AG04450 (cell line): ENCODE results near the gene RAB4B. TPM values are rescaled to one million over a fixed set of nuclear protein-coding genes. Genes with fewer than 3 reads are reported as not detected.
"Not testable (repeated sequence)": the region's sequence is repeated elsewhere in the genome, so short reads cannot be mapped to it uniquely, and the experiment has no call there.

ENCODE experiments used
- CTCF ChIA-PET: fragments of 300-600, 350-600 bp; formaldehyde crosslinking; extraction: SDS; loops from one replicate; lab custom pipeline; 2022; ENCODE audit warnings: antibody characterized with exemption, inconsistent platforms; lab: Charles Lee
- POLR2A ChIA-PET: fragments of 350-600 bp; formaldehyde crosslinking; extraction: SDS; loops from one replicate; lab custom pipeline; 2021; ENCODE audit warnings: antibody characterized with exemption, inconsistent platforms; lab: Yijun Ruan, JAX
- DNase-seq: peaks from one replicate; pipeline ENCODE4 v3.0.0-alpha.2; 2011; ENCODE audit warnings: low read depth, low spot score
- H3K27ac ChIP-seq: one replicate; pipeline ENCODE4 v1.5.1; 2012; ENCODE audit warnings: low read depth, low read length, control low read depth
- H3K27me3 ChIP-seq: one replicate; pipeline ENCODE4 v1.6.0; 2012; ENCODE audit warnings: low read length; ENCODE audit not compliant: control insufficient read depth, insufficient read depth
- H3K4me3 ChIP-seq: 2 replicates; pipeline ENCODE4 v1.5.1; 2011; ENCODE audit warnings: mild to moderate bottlenecking, low read depth, low read length, control low read depth
- H3K9me3 ChIP-seq: 2 replicates; pipeline ENCODE4 v1.5.1; 2012; ENCODE audit warnings: low read length; ENCODE audit not compliant: control insufficient read depth, insufficient read depth
- CTCF ChIP-seq: IDR thresholded peaks from 2 replicates; pipeline ENCODE4 v1.5.1; 2011; ENCODE audit warnings: low read depth, low read length, control low read depth, inconsistent platforms
- polyA minus RNA-seq: library from RNA; depleted of rRNA, polyadenylated mRNA; stranded (reverse); fragments of >200 nt; gene quantifications from 2 replicates; pipeline ENCODE4 v1.2.3, GENCODE V29; 2011; rRNA and poly(A)+ RNA removed
- polyA plus RNA-seq: library from polyadenylated mRNA; depleted of rRNA; stranded (reverse); fragments of >200 nt; gene quantifications from 2 replicates; pipeline ENCODE4 v1.2.3, GENCODE V29; 2011; rRNA removed

Gene RAB4B
- polyA plus RNA-seq, result 14.0 and 16.2 TPM in 2 replicates
- polyA minus RNA-seq, result 6.3 and 12.9 TPM in 2 replicates

GRCh38 chr19:40777937-40778705 lies at the start of gene RAB4B:
TSS of gene RAB4B (plus strand) at chr19:40778247. CDS start at chr19:40778376, 129 bp downstream.
- peak within 1 kb of the TSS; percentile 75 for H3K4me3 ChIP-seq
- CTCF ChIA-PET, result interaction anchor here (0.6 to 3.0 kb wide), 10 partner anchors 20 to 544 kb away, joined by 3 to 20 read pairs (median 4); partner anchors contain the start of genes EGLN2 and ITPKC

GRCh38 chr19:40730065-40730464 lies 48.0 kb upstream of the RAB4B start:
- H3K9me3 ChIP-seq, H3K27me3 ChIP-seq, H3K4me3 ChIP-seq, H3K27ac ChIP-seq, CTCF ChIA-PET, POLR2A ChIA-PET, DNase-seq: not testable (repeated sequence)

More at GRCh38 chr19:40777937-40778705, at the start of gene RAB4B:
- POLR2A ChIA-PET, result interaction anchor here (0.6 to 2.7 kb wide), 21 partner anchors 9 to 1181 kb away, joined by 3 to 28 read pairs (median 5); partner anchors contain the start of genes ACTMAP, COQ8B, EGLN2 and ITPKC
- Histone ChIP-seq H3K9me3 (no peaks in the 10 kb centered on the region; the same call in 1 of the 2 replicates), H3K27ac (peak within 1 kb of the TSS; percentile 96), H3K27me3 (no peaks in the 10 kb centered on the region)
- TF ChIP-seq CTCF, result no peak
- peak; percentile 100 for DNase-seq

DNA sequence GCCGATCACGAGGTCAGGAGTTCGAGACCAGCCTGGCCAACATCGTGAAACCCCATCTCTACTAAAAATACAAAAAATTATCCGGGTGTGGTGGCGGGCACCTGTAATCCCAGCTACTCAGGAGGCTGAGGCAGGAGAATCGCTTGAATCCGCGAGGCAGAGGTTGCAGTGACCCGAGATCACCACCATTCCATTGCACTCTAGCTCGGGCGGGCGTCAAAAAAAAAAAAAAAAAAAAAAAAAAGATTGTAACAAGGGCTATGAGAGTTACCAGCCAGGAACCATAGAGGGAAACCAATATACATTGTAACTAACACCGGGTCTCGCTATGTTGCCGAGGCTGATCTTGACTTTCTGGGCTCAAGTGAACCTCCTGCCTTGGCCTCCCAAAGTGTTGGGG lies 45.7 kb upstream of the RAB4B start:
- H3K9me3 ChIP-seq, CTCF ChIA-PET, H3K4me3 ChIP-seq, H3K27ac ChIP-seq, H3K27me3 ChIP-seq, DNase-seq: not testable (repeated sequence)
- POLR2A ChIA-PET, result interaction anchor here (0.7 to 1.0 kb wide), 2 partner anchors 10 to 69 kb away, joined by 3 to 9 read pairs; no protein-coding TSS in a partner anchor

DNA sequence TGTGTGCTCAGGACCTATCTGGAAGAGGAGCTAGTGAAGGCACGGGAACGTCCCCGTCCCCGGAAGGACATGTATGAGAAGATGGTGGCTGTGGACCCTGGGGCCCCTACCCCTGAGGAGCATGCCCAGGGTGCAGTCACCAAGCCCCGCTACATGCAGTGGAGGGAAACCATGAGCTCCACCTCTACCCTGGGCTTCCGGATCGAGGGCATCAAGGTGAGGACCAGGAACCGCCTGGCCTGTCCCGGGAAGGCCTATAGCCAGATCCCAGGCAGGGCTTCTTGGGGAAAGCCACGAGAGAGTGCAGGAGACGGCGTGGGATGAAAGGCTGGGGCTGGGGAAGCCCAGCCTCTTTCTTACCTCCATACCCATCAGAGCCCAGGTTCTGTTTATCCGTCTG lies 44.9 kb upstream of the RAB4B start:
- POLR2A ChIA-PET, result interaction anchor here (1.0 kb wide), 1 partner anchor 10 kb away, joined by 3 read pairs; no protein-coding TSS in a partner anchor
- Histone ChIP-seq H3K27ac (no peak overlapping the region), H3K4me3 (no peak overlapping the region), H3K27me3 (no peaks in the 10 kb centered on the region), H3K9me3 (no peaks in the 10 kb centered on the region)
- TF ChIP-seq CTCF, result no peak
- DNase-seq, result no peak
- CTCF ChIA-PET, result interaction anchor here (1.3 kb wide), 1 partner anchor 31 kb away, joined by 3 read pairs; no protein-coding TSS in a partner anchor

DNA sequence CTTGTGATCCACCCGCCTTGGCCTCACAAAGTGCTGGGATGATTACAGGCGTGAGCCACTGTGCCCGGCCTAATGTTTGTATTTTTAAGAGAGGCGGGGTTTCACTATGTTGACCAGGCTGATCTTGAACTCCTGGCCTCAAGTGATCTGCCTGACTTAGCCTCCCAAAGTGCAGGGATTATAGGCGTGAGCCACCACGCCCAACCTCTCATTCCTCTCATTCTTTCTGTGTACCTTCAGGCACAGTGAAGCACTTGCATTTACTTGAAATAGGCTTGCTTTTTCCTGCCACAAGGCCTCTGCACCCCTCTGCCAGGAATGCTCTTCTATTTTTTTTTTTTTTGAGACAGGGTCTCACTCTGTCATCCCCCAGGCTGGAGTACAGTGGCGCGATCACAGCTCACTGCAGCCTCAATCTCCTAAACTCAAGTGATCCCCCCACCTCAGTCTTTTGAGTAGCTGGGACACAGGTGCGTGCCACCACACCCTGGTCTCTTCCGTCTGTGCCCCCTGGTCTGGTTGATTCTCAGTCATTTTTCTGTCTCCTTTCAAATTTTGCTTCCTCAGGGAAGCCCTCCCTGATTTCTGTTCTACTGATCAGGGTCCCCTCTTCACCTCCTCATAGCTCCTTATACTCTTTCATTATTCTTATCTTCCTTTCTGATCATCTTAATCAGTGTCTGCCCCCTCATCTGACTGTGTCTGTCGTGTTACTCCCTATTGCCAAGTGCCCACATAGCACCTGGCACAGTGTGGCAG lies 42.9 kb upstream of the RAB4B start:
- TF ChIP-seq CTCF, result no peak
- Histone ChIP-seq H3K9me3 (no peaks in the 10 kb centered on the region), H3K27me3 (no peaks in the 10 kb centered on the region), H3K4me3 (no peak overlapping the region), H3K27ac (no peak overlapping the region)
- CTCF ChIA-PET, result no interaction called here
- DNase-seq, result no peak
- POLR2A ChIA-PET, result no interaction called here
